GM12874 (cell line): ENCODE data around the gene CTSD.

Experiments
- CTCF ChIP-seq: IDR thresholded peaks from 2 replicates; pipeline ENCODE4 v1.5.1; 2011; ENCODE audit warnings: low read depth, mild to moderate bottlenecking, control low read depth, low read length, moderate library complexity; ENCODE audit not compliant: insufficient read depth

The CTSD gene

DNA sequence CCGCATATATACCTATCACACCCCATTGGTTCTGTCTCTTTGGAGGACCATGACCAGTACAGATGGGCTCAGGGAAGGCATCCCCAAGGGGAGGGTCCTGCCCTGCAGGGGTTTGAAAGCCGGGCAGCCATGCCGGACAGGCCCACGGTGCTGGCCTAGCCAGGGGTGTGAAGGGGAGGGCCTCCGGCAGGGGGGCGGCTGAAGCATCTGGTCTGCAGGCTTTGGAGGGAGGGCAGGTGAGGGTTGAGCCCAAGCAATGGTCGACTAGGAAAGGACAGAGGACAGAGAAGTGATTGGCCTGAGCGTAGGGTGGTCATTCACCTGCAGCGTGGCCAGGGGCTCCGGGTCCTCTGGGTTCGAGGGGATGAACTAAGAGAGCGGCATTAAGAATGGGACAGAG, 11.2 kb upstream of the CTSD start:
- no peak for TF ChIP-seq CTCF

DNA sequence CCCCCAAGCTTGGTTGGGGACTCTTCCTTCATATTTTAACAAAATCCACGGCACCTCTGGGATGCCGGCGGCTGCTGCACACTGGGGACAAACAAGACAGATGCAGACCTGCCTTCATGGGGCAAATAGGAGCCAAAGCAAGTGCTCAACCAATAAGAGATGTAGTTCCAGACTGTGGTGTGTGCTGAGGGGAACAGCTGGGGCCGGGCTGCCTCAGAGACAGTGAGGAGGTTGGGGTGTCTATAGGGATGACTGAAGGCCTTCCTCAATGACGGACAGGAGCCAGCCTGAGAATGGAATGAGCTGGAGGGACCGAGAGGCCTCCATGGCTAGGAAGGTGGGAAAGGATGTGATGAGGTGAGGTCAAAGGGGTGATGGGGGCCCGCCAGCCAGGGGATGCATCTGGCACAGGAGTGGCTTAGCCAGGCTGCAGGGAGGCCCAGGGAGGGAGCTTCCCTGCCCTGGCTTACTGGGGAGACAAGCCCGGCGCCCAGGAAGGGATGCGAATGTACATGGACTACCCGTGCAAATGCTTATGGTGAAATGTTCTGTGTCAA, 10.3 kb upstream of the CTSD start:
- no peak for TF ChIP-seq CTCF

- no peak for TF ChIP-seq CTCF
Observed at GRCh38 chr11:1773131-1773993, 9.6 kb upstream of the CTSD start.

DNA sequence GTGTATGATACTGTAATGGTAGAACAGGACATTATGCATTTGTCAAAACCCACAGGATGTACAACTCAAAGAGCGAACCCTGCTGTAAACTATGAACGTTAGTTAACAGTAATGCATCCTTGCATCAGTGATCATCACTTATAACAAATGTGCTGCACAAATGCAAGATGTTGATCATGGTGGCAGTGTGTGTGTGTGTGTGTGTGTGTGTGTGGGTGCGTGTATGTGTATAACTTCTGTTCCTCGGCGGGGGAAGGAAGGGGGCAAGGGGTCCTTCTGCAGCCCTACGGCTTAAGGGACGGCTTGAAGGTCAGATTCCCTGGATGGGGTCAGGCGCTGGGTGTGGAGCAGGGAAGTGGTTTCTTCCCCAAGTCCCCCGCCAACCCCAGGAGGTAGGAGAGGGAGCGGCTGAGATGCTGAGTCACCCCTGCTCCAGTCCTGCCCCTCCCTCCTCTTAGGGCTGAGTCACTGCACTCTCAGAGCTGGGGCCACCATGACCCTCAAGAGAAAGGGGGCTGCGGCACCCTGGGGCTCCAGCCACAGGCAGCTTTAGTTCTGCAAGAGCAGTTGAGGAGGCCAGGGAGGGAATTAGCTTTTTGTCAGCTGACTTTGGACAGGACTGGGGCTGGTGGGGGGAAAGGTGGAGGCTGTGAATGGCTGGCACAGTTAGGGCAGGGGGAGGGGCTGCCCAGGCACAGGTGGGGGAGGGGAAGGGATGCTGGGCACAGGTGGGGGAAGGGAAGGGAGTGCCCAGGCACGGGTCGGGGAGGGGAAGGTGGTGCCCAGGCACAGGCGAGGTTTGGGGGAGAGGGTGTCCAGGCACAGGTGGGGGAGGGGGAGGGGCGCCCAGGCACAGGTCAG, 8.8 kb upstream of the CTSD start:
- TF ChIP-seq CTCF, result no peak

GRCh38 chr11:1771700-1772099, 8.0 kb upstream of the CTSD start:
- no peak for TF ChIP-seq CTCF

GRCh38 chr11:1771273-1771672, 7.5 kb upstream of the CTSD start:
- no peak for TF ChIP-seq CTCF

DNA sequence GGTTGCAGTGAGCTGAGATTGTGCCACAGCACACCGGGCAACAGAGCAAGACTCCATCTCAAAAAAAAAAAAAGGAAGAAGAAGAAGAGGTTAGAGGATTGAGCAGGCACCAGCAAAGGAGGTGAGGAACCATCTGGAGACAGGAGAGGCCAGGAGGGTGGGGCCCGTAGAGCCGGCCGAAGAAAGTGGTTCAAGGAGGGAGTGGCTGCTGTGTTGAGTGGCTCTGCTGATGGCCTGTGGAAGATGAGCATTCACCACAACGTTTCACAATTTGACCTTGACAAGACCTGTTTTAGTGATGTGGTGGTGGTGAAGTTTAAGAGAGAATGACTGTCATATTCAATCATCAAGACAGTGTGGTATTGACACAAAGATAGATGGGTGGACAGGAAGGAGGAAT, 6.8 kb upstream of the CTSD start:
- TF ChIP-seq CTCF, result no peak
